Measurements from ENCODE around the gene CIZ1. TPM values are rescaled to one million over a fixed set of nuclear protein-coding genes. Genes with fewer than 3 reads are reported as not detected.

The CIZ1 gene
- total and polyA plus RNA-seq, 11 donors = 42.6 to 101 (median 73.8) TPM

DNA sequence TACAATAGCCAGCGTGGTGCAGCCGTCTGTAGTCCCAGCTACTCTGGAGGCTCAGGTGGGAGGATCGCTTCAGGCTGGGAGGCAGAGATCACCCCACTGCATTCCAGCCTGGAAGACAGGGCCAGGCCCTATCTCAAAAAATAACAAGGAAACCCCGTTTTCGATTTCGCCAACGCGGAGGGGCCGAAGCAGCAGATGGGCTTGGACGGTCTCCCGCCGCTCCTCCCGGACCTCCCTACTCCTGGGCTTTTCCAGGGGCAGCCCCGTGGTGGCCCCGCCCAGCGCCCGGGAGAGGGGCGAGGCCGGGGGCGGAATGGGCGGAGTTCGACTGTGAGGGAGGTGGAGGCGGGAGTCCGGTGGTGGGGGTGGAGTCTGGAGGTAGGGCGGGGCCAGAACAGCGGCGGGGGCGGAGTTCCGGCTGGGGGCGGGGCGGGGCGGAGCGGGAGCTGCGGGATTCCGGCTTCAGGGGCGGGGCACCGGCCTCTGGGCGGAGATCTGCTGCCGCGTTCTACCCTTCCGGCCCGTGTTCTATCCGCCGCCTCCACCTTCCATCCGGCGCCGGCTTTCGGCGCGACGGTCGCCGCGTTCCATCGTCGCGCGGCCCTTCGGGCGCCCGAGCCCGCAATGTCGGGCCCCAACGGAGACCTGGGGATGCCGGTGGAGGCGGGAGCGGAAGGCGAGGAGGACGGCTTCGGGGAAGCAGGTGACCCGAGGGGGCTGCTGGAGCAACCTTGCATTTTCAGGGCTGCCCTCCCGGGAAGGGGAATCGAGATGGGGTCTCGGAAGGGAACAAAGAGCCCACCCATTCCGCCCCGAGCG is 31.4 kb downstream of the CIZ1 start, which contains the start of gene BBLN:
BBLN (plus strand) TSS at position 482 of the 819 bp plus-strand sequence; CDS start at position 625, 143 bp downstream.
- intact Hi-C loops (cut with DNase I) = loop anchor here in 1 of 10 donors (2.0 kb wide), 1 partner anchor 31 kb away; no protein-coding TSS in a partner anchor
- H3K4me1 ChIP-seq = peaks cover 0 to 23% (median 9%) of the 10 kb centered on the region in 12 donors
- peak; percentile 96 to 98 (median 96) for DNase-seq
- H3K9me3 ChIP-seq = no peaks in the 10 kb centered on the region
- no peaks in the 10 kb centered on the region for H3K27me3 ChIP-seq
- H3K27ac ChIP-seq = peak within 1 kb of the TSS in 11 of 12 donors; percentile 60 to 88 (median 77)
- 1% methylated on average over 36 to 77 of the region's 77 CpGs for WGBS, 4 donors
- H3K36me3 ChIP-seq = peaks cover 0 to 28% (median 17%) of the 10 kb centered on the region in 9 donors
- H3K4me3 ChIP-seq = peak within 1 kb of the TSS; percentile 57 to 92 (median 76)
- TF ChIP-seq POLR2A (IDR thresholded peaks at IDR 0.05) = peak in 1 of 2 donors; percentile 67
- no peak for TF ChIP-seq CTCF (IDR thresholded peaks at IDR 0.05)
- peak; percentile 92 to 96 (median 94) for ATAC-seq

- Histone ChIP-seq H3K27me3 (no peaks in the 10 kb centered on the region), H3K9me3 (no peaks in the 10 kb centered on the region), H3K4me3 (peak overlapping the region; percentile 21 to 92 (median 73)), H3K4me1 (peaks cover 0 to 23% (median 9%) of the 10 kb centered on the region in 12 donors), H3K36me3 (peaks cover 0 to 23% (median 12%) of the 10 kb centered on the region in 9 donors), H3K27ac (peak overlapping the region in 11 of 12 donors; percentile 58 to 87 (median 76))
- 31 to 35% (median 33%) methylated on average over 8 to 11 of the region's 11 CpGs for WGBS, 4 donors
- intact Hi-C loops (cut with DNase I) = no loop called here
- DNase-seq = no peak
- TF ChIP-seq POLR2A (IDR thresholded peaks at IDR 0.05) = no peak
- no peak for TF ChIP-seq CTCF (IDR thresholded peaks at IDR 0.05)
- peak in 1 of 4 donors; percentile 0 for ATAC-seq
Measured at GRCh38 chr9:128159522-128159783, 31.9 kb downstream of the CIZ1 start.

GRCh38 chr9:128155736-128156500 is 35.5 kb downstream of the CIZ1 start:
- Histone ChIP-seq H3K27me3 (no peaks in the 10 kb centered on the region), H3K36me3 (no peaks in the 10 kb centered on the region), H3K27ac (no peak overlapping the region), H3K9me3 (no peaks in the 10 kb centered on the region), H3K4me1 (peaks cover 0 to 12% (median 7%) of the 10 kb centered on the region in 12 donors), H3K4me3 (no peak overlapping the region)
- no peak for TF ChIP-seq CTCF (IDR thresholded peaks at IDR 0.05)
- TF ChIP-seq POLR2A (IDR thresholded peaks at IDR 0.05) = no peak
- no peak for ATAC-seq
- WGBS, 4 donors = 82 to 92% (median 89%) methylated on average over 7 of the region's 7 CpGs
- DNase-seq = peak in 2 of 5 donors; percentile 4 to 16
- intact Hi-C loops (cut with DNase I) = no loop called here

Measured in heart left ventricle (tissue), 16 donors.